HepG2 (cell line): ENCODE data around the gene SRPRA. TPM values are rescaled to one million over a fixed set of nuclear protein-coding genes. Genes with fewer than 3 reads are reported as not detected.

Experiments used
- CEBPB ChIP-seq: IDR thresholded peaks from 2 replicates; pipeline ENCODE4 v1.6.1; 2011; ENCODE audit warnings: low read depth, low read length, improper control_type of control experiment, borderline replicate concordance
- DR1 ChIP-seq: sonication (generic); formaldehyde crosslinking; IDR thresholded peaks from 2 replicates; pipeline ENCODE4 v1.8.0; 2021; ENCODE audit warnings: mild to moderate bottlenecking, missing genetic modification reagents, inconsistent platforms
- EP300 ChIP-seq, 3 experiments: sonication (generic) in 1 of 3; formaldehyde crosslinking in 1 of 3; IDR thresholded peaks; 2 replicates each; pipeline versions ENCODE4 v1.5.1 to v1.6.1; 2011 to 2020; ENCODE audit warnings: low read depth in 2 of 3, low read length in 2 of 3, borderline replicate concordance in 1 of 3, improper control_type of control experiment in 1 of 3, mild to moderate bottlenecking in 1 of 3, missing genetic modification reagents in 1 of 3, moderate library complexity in 1 of 3
- HOXA3 ChIP-seq: sonication (generic); formaldehyde crosslinking; IDR thresholded peaks from 2 replicates; pipeline ENCODE4 v1.5.0; 2020; ENCODE audit warnings: missing genetic modification reagents
- NCOR1 ChIP-seq: fragments of 200-600 bp; sonication (generic); IDR thresholded peaks from 2 replicates; pipeline ENCODE4 v1.7.0; 2017; ENCODE audit warnings: antibody characterized with exemption, low read length, borderline replicate concordance
- NONO ChIP-seq, 2 experiments: fragments of 450-650 bp in 1 of 2; sonication (generic) in 1 of 2; formaldehyde crosslinking in 1 of 2; IDR thresholded peaks in 1 of 2; conservative IDR thresholded peaks in 1 of 2; 2 replicates each; pipeline versions ENCODE4 v1.6.1 to v1.8.0; 2017 to 2022; ENCODE audit warnings: mild to moderate bottlenecking in 1 of 2, missing genetic modification reagents in 1 of 2, moderate library complexity in 1 of 2
- POGZ ChIP-seq: sonication (generic); formaldehyde crosslinking; IDR thresholded peaks from 2 replicates; pipeline ENCODE4 v1.4.0; 2020; ENCODE audit warnings: mild to moderate bottlenecking, missing genetic modification reagents
- PRMT3 ChIP-seq: sonication (generic); formaldehyde crosslinking; IDR thresholded peaks from 2 replicates; pipeline ENCODE4 v1.8.1; 2022; ENCODE audit warnings: low read depth, mild to moderate bottlenecking, moderate library complexity, missing genetic modification reagents, borderline replicate concordance
- RFX3 ChIP-seq: IDR thresholded peaks from 2 replicates; pipeline ENCODE4 v1.6.1; 2016; ENCODE audit warnings: missing biosample characterization, missing genetic modification reagents
- RFXANK ChIP-seq: IDR thresholded peaks from 2 replicates; pipeline ENCODE4 v1.6.1; 2016
- SNAPC2 ChIP-seq: sonication (generic); formaldehyde crosslinking; IDR thresholded peaks from 2 replicates; pipeline ENCODE4 v1.8.1; 2022; ENCODE audit warnings: mild to moderate bottlenecking, missing genetic modification reagents
- ZFP90 ChIP-seq: sonication (generic); formaldehyde crosslinking; IDR thresholded peaks from 2 replicates; pipeline ENCODE4 v1.8.0; 2022; ENCODE audit warnings: missing genetic modification reagents, mild to moderate bottlenecking, inconsistent platforms, borderline replicate concordance
- ZNF224 ChIP-seq: sonication (generic); formaldehyde crosslinking; IDR thresholded peaks from 2 replicates; pipeline ENCODE4 v1.5.0; 2020; ENCODE audit warnings: mild to moderate bottlenecking, missing genetic modification reagents
- ZNF234 ChIP-seq: sonication (generic); formaldehyde crosslinking; conservative IDR thresholded peaks from 2 replicates; pipeline ENCODE4 v1.5.1; 2020; ENCODE audit warnings: mild to moderate bottlenecking, missing genetic modification reagents
- ZNF549 ChIP-seq: sonication (generic); formaldehyde crosslinking; IDR thresholded peaks from 2 replicates; pipeline ENCODE4 v1.5.0; 2020; ENCODE audit warnings: missing genetic modification reagents
- ZNF768 ChIP-seq: sonication (generic); formaldehyde crosslinking; IDR thresholded peaks from 2 replicates; pipeline ENCODE4 v1.4.0; 2020; ENCODE audit warnings: missing genetic modification reagents
- ZNF773 ChIP-seq: sonication (generic); formaldehyde crosslinking; IDR thresholded peaks from 2 replicates; pipeline ENCODE4 v1.4.0; 2020; ENCODE audit warnings: missing genetic modification reagents, borderline replicate concordance
- ZNF850 ChIP-seq: sonication (generic); formaldehyde crosslinking; conservative IDR thresholded peaks from 2 replicates; pipeline ENCODE4 v1.9.0; 2021; ENCODE audit warnings: mild to moderate bottlenecking, missing genetic modification reagents
- polyA plus RNA-seq, 8 experiments: library from polyadenylated mRNA; depleted of rRNA in 3 of 8; stranded (reverse) in 7 of 8; unstranded in 1 of 8; fragments of >200 nt; fragmentation: Illumina TruSeq in 4 of 8; extraction: Trizol in 4 of 8; gene quantifications; 2 replicates each; pipeline versions ENCODE4 v1.2.1 to v1.2.3, GENCODE V29; 2011 to 2016; ENCODE audit warnings: low read depth in 4 of 8, missing spikeins in 1 of 8, mixed read lengths in 1 of 8; ENCODE audit not compliant: insufficient read depth in 1 of 8
- total RNA-seq, 5 experiments: library from RNA; depleted of rRNA; stranded (reverse); fragments of >200 nt; fragmentation: Illumina TruSeq; extraction: Trizol; gene quantifications; 2 replicates each; pipeline ENCODE4 v1.2.3, GENCODE V29; 2016; ENCODE audit warnings: low read depth in 1 of 5
- TF ChIP-seq, protein P1 (sequence below): sonication (generic); formaldehyde crosslinking; IDR thresholded peaks from 2 replicates; pipeline ENCODE4 v1.5.0; 2020; ENCODE audit warnings: missing genetic modification reagents
- TF ChIP-seq, protein P2 (sequence below): sonication (generic); formaldehyde crosslinking; IDR thresholded peaks from 2 replicates; pipeline ENCODE4 v1.4.0; 2020; ENCODE audit warnings: missing genetic modification reagents
- TF ChIP-seq, protein P3 (sequence below): sonication (generic); formaldehyde crosslinking; IDR thresholded peaks from 2 replicates; pipeline ENCODE4 v1.4.0; 2020; ENCODE audit warnings: mild to moderate bottlenecking, missing genetic modification reagents
- TF ChIP-seq, protein P4 (sequence below): IDR thresholded peaks from 2 replicates; pipeline ENCODE4 v1.6.1; 2016
- TF ChIP-seq, protein P5 (sequence below): sonication (generic); formaldehyde crosslinking; IDR thresholded peaks from 2 replicates; pipeline ENCODE4 v1.5.0; 2020; ENCODE audit warnings: missing genetic modification reagents, mild to moderate bottlenecking, borderline replicate concordance

Gene SRPRA
- total and polyA plus RNA-seq, 2 of the 13 experiments (the other 11 are each of a cell fraction or from before 2014, with no cell fraction given) = 27.7 to 64.6 TPM

DNA sequence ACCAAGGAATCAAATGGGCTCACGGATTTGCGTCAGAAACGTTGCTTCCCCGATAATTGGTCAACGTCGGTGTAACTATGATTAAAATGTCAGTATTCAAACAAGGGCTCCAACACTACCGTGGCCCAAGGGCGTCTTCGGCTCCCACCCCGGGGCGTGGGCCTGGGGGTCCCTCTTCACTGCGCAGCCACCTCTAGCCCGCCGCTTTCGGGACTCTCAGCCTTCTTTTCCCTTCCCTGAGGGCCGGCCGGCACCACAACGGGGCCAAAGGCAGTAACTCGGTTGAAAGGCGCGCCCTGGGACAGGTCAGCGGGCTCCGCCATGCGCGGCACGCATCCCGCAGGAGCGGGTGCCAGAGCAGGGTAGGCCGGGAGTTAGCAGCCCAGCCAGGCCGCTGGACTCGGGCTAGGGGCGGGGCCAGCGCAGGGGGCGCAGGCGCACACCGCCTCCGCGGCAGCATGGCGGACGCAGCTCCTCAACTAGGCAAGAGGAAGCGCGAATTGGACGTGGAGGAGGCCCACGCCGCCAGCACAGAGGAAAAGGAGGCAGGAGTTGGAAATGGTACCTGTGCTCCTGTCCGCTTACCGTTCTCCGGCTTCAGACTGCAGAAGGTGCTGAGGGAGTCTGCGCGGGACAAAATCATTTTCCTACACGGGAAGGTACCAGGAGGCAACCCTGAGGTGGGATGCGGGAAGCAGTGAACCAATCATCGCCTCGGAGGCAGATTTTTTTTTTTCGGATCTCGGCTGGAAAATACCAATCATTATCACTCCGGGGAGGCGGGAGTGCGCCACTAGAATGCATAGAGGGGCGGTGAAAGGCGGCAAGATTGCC, 35.1 kb upstream of the SRPRA start, which contains the start of gene DCPS (continued):
- TF ChIP-seq, protein P1, sequence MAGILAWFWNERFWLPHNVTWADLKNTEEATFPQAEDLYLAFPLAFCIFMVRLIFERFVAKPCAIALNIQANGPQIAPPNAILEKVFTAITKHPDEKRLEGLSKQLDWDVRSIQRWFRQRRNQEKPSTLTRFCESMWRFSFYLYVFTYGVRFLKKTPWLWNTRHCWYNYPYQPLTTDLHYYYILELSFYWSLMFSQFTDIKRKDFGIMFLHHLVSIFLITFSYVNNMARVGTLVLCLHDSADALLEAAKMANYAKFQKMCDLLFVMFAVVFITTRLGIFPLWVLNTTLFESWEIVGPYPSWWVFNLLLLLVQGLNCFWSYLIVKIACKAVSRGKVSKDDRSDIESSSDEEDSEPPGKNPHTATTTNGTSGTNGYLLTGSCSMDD = peak; percentile 81; the same call in 1 of the 2 replicates
- TF ChIP-seq RFXANK (no peak), DR1 (CRISPR knock-in tag) (peak; percentile 93), ZNF549 (CRISPR knock-in tag) (no peak), CEBPB (no peak), POGZ (peak; percentile 78; the same call in 1 of the 2 replicates), ZNF224 (CRISPR knock-in tag) (no peak), RFX3 (CRISPR knock-in tag) (no peak), SNAPC2 (CRISPR knock-in tag) (0 out of 2 replicates have a peak, but pooled peaks have one; percentile 49), ZFP90 (CRISPR knock-in tag) (no peak; the same call in none of the 2 replicates), PRMT3 (CRISPR knock-in tag) (no peak), ZNF768 (CRISPR knock-in tag) (peak; percentile 90), ZNF773 (CRISPR knock-in tag) (no peak), ZNF234 (CRISPR knock-in tag) (peak; percentile 91), ZNF850 (CRISPR knock-in tag) (no peak), NCOR1 (no peak), EP300 (IDR thresholded peaks at IDR 0.05; ENCODE audit: low read depth in 2 of 2, low read length in 2 of 2) (no peak), EP300 (CRISPR knock-in tag; IDR thresholded peaks at IDR 0.05; ENCODE audit: borderline replicate concordance) (peak; percentile 56), NONO (IDR thresholded peaks at IDR 0.05) (no peak), NONO (CRISPR knock-in tag; conservative IDR thresholded peaks at IDR 0.05) (peak; percentile 96), HOXA3 (peak; percentile 93)
- TF ChIP-seq, protein P2, sequence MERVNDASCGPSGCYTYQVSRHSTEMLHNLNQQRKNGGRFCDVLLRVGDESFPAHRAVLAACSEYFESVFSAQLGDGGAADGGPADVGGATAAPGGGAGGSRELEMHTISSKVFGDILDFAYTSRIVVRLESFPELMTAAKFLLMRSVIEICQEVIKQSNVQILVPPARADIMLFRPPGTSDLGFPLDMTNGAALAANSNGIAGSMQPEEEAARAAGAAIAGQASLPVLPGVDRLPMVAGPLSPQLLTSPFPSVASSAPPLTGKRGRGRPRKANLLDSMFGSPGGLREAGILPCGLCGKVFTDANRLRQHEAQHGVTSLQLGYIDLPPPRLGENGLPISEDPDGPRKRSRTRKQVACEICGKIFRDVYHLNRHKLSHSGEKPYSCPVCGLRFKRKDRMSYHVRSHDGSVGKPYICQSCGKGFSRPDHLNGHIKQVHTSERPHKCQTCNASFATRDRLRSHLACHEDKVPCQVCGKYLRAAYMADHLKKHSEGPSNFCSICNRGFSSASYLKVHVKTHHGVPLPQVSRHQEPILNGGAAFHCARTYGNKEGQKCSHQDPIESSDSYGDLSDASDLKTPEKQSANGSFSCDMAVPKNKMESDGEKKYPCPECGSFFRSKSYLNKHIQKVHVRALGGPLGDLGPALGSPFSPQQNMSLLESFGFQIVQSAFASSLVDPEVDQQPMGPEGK = peak; percentile 58; the same call in 1 of the 2 replicates
- TF ChIP-seq, protein P3, sequence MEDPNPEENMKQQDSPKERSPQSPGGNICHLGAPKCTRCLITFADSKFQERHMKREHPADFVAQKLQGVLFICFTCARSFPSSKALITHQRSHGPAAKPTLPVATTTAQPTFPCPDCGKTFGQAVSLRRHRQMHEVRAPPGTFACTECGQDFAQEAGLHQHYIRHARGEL (CRISPR knock-in tag) = no peak
- TF ChIP-seq, protein P4, sequence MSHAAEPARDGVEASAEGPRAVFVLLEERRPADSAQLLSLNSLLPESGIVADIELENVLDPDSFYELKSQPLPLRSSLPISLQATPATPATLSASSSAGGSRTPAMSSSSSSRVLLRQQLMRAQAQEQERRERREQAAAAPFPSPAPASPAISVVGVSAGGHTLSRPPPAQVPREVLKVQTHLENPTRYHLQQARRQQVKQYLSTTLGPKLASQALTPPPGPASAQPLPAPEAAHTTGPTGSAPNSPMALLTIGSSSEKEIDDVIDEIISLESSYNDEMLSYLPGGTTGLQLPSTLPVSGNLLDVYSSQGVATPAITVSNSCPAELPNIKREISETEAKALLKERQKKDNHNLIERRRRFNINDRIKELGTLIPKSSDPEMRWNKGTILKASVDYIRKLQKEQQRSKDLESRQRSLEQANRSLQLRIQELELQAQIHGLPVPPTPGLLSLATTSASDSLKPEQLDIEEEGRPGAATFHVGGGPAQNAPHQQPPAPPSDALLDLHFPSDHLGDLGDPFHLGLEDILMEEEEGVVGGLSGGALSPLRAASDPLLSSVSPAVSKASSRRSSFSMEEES (CRISPR knock-in tag) = peak; percentile 76; the same call in 1 of the 2 replicates
- TF ChIP-seq, protein P5, sequence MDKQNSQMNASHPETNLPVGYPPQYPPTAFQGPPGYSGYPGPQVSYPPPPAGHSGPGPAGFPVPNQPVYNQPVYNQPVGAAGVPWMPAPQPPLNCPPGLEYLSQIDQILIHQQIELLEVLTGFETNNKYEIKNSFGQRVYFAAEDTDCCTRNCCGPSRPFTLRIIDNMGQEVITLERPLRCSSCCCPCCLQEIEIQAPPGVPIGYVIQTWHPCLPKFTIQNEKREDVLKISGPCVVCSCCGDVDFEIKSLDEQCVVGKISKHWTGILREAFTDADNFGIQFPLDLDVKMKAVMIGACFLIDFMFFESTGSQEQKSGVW = no peak
